ENCODE measurements around the gene C19orf33.
"Not testable (repeated sequence)": the region's sequence is repeated elsewhere in the genome, so short reads cannot be mapped to it uniquely, and the experiment has no call there.

Gene C19orf33

DNA sequence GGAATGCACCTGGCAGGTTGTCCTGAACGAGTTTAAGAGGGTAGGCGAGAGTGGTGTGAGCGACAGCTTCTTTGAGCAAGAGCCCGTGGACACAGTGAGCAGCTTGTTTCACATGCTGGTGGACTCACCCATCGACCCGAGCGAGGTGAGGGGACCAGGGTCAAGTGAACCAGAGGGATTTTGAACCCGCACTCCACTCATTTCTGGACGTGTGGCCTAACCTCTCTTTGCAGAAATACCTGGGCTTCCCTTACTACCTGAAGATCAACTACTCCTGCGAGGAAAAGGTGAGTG is 33.3 kb downstream of the C19orf33 start:
- no peak for DNase-seq (ENCODE audit: low read depth, low spot score)

GRCh38 chr19:38339011-38339410 is 35.0 kb downstream of the C19orf33 start:
- DNase-seq (ENCODE audit: low read depth, low spot score), result not testable (repeated sequence)

GRCh38 chr19:38340927-38341326 is 36.9 kb downstream of the C19orf33 start:
- no peak for DNase-seq (ENCODE audit: low read depth, low spot score)

- DNase-seq (ENCODE audit: low read depth, low spot score), result no peak
Measured at GRCh38 chr19:38346837-38347236, 42.8 kb downstream of the C19orf33 start.

DNA sequence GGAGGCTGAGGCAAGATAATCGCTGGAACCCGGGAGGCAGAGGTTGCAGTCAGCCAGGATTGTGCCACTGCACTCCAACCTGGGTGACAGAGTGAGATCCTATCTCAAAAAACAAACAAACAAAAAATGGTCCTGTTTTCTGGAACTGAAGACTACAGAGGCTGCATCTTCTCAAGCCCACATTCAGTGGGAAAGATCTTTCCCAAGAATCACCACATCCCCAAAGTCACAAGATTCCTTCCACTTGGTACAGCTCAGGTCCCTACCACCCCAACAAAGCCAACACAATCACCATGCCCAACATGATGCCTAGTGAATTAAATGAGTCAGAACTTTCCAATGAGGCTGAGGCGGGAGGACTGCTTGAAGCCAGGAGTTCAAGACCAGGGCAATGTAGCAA is 46.8 kb downstream of the C19orf33 start:
- DNase-seq (ENCODE audit: low read depth, low spot score), result no peak

- DNase-seq (ENCODE audit: low read depth, low spot score), result no peak
Measured at GRCh38 chr19:38351865-38352395, 47.9 kb downstream of the C19orf33 start.

DNA sequence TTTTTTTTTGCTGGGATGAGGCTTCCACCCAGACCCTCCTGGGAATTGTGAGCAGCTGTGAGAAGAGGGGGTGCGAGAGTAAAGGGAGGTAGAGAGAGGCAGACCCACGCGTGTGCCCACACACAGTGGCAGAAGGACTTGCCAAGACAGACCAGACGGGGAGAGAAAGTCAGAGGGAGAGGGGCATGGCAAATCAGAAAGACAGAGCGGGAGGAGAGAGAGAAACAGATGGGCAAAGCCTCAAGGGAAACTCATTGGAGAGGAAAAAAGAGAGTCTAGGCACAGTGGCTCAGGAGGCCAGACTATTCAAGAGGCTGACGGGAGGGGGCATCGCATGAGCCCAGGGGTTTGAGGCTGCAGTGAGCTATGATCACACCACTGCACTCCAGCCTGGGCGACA is 48.6 kb downstream of the C19orf33 start:
- DNase-seq (ENCODE audit: low read depth, low spot score), result no peak
